ENCODE results near the gene TTC9B.

The TTC9B gene

GRCh38 chr19:40249201-40249600 is 31.0 kb upstream of the TTC9B start:
- DNase-seq: peak in 1 of 58 donors; percentile 37

GRCh38 chr19:40247735-40248262 is 29.6 kb upstream of the TTC9B start:
- peak in 3 of 58 donors; percentile 25 to 27 (median 27) for DNase-seq

- DNase-seq: no peak
These were observed 29.0 kb upstream of the TTC9B start for GRCh38 chr19:40247178-40247577.

- DNase-seq: peak in 1 of 58 donors; percentile 24
These were observed 28.3 kb upstream of the TTC9B start for GRCh38 chr19:40246292-40247073.

- DNase-seq: no peak
These were observed 27.4 kb upstream of the TTC9B start for GRCh38 chr19:40245506-40246128.

GRCh38 chr19:40244579-40245317 is 26.6 kb upstream of the TTC9B start:
- DNase-seq: no peak

GRCh38 chr19:40243181-40243580 is 25.0 kb upstream of the TTC9B start:
- DNase-seq: no peak

- peak in 1 of 58 donors; percentile 19 for DNase-seq
These were observed 24.3 kb upstream of the TTC9B start for GRCh38 chr19:40242480-40242879.

- peak in 57 of 58 donors; percentile 25 to 96 (median 77) for DNase-seq
These were observed 23.7 kb upstream of the TTC9B start for GRCh38 chr19:40241809-40242384.

- DNase-seq: no peak
These were observed 23.1 kb upstream of the TTC9B start for GRCh38 chr19:40241125-40241808.

- no peak for DNase-seq
These were observed 22.1 kb upstream of the TTC9B start for GRCh38 chr19:40240332-40240731.

- DNase-seq: no peak
These were observed 21.4 kb upstream of the TTC9B start for GRCh38 chr19:40239415-40240226.

GRCh38 chr19:40238775-40239174 is 20.6 kb upstream of the TTC9B start:
- DNase-seq: no peak

GRCh38 chr19:40237791-40238190 is 19.6 kb upstream of the TTC9B start:
- no peak for DNase-seq

GRCh38 chr19:40236366-40236765 is 18.2 kb upstream of the TTC9B start:
- no peak for DNase-seq

- no peak for DNase-seq
These were observed 17.8 kb upstream of the TTC9B start for GRCh38 chr19:40236026-40236355.

- DNase-seq: no peak
These were observed 17.2 kb upstream of the TTC9B start for GRCh38 chr19:40235238-40236025.

- no peak for DNase-seq
These were observed 16.4 kb upstream of the TTC9B start for GRCh38 chr19:40234429-40235237.

Data from anterior cingulate cortex (tissue), 58 donors.